Kidney (tissue), 14 donors: ENCODE measurements around the gene KCNC4. TPM values are rescaled to one million over a fixed set of nuclear protein-coding genes. Genes with fewer than 3 reads are reported as not detected.

Experiments
- DNase-seq, 5 donors: peaks; one replicate each; pipeline ENCODE4 v3.0.0-alpha.2; 2013 to 2020
- FAIRE-seq: peaks from 2 replicates; lab custom pipeline; 2012; peaks lifted over from hg19 to GRCh38; lab: Jason Lieb, UNC
- H3K27ac ChIP-seq, 2 donors: one replicate each; pipeline ENCODE4 v1.7.0; 2013; ENCODE audit warnings: low read depth in 2 of 2, low read length in 2 of 2, inconsistent platforms in 1 of 2
- H3K27me3 ChIP-seq: one replicate; pipeline ENCODE4 v1.7.1; 2013; ENCODE audit warnings: low read length, inconsistent platforms; ENCODE audit not compliant: control insufficient read depth, insufficient read depth
- H3K36me3 ChIP-seq, 3 donors: one replicate each; pipeline versions ENCODE4 v1.7.0 to v1.7.1; 2013; ENCODE audit warnings: low read length in 3 of 3, control low read depth in 1 of 3, inconsistent platforms in 1 of 3; ENCODE audit not compliant: insufficient read depth in 3 of 3, control insufficient read depth in 2 of 3
- H3K4me1 ChIP-seq, 3 donors: one replicate each; pipeline versions ENCODE4 v1.7.0 to v1.7.1; 2013; ENCODE audit warnings: low read length in 3 of 3, inconsistent platforms in 1 of 3, low read depth in 1 of 3; ENCODE audit not compliant: control insufficient read depth in 2 of 3, insufficient read depth in 2 of 3
- H3K4me3 ChIP-seq, 3 donors: one replicate each; pipeline versions ENCODE4 v1.7.0 to v1.8.1; 2013; ENCODE audit warnings: low read length in 3 of 3, control low read depth in 1 of 3, inconsistent platforms in 1 of 3
- H3K9ac ChIP-seq, 3 donors: one replicate each; pipeline versions ENCODE4 v1.7.0 to v1.7.1; 2013; ENCODE audit warnings: low read length in 3 of 3, control low read depth in 1 of 3, inconsistent platforms in 1 of 3
- H3K9me3 ChIP-seq, 3 donors: one replicate each; pipeline versions ENCODE4 v1.7.0 to v1.7.1; 2013; ENCODE audit warnings: low read length in 3 of 3, control low read depth in 1 of 3, inconsistent platforms in 1 of 3; ENCODE audit not compliant: control insufficient read depth in 2 of 3, insufficient read depth in 1 of 3
- CTCF ChIP-seq: IDR thresholded peaks from 3 replicates; pipeline ENCODE4 v1.5.1; 2012; ENCODE audit warnings: mild to moderate bottlenecking, moderate library complexity, borderline replicate concordance; ENCODE audit not compliant: insufficient read depth; ENCODE audit errors: extremely low read depth
- intact Hi-C: fragments of 100-400 bp; cut with DNase I; formaldehyde crosslinking; loops from one replicate; pipeline ENCODE4 v1.11.1; 2022
- polyA plus RNA-seq: library from polyadenylated mRNA; stranded (reverse); fragments of 350-450 nt; fragmentation: Illumina TruSeq; extraction: RNeasy Lipid Tissue Mini Kit (QIAGEN cat#74804); gene quantifications from one replicate; pipeline ENCODE4 v1.2.3, GENCODE V29; 2014; ENCODE audit warnings: low read depth, low replicate concordance; ENCODE audit not compliant: insufficient read depth
- total RNA-seq: library from RNA; stranded (reverse); fragmentation: NEBNext Ultra II Directional; extraction: Animal tissue kit (Norgen Biotek cat#: 25700); gene quantifications from one replicate; pipeline ENCODE4 v1.2.1, GENCODE V29; 2021
- donor health status: control.
- donor health status: control.
- donor health status: control.
- donor health status: control.
- donor health status: control.
- donor health status: DM: yes; HTN: yes; CAD: no.
- donor health status: Normal renal cell carcinoma (clear cell type).

Gene KCNC4
- total and polyA plus RNA-seq, 2 donors from 2014 or later = 12.9 to 52.9 TPM

- Histone ChIP-seq H3K27ac (no peak overlapping the region), H3K9ac (no peak overlapping the region), H3K4me1 (peaks cover 0 to 14% (median 0%) of the 10 kb centered on the region in 3 donors), H3K36me3 (no peaks in the 10 kb centered on the region), H3K4me3 (no peak overlapping the region), H3K27me3 (peaks cover 7% of the 10 kb centered on the region), H3K9me3 (no peaks in the 10 kb centered on the region)
- intact Hi-C loops = loop anchor here (5.0 kb wide), 1 partner anchor 106 kb away; no protein-coding TSS in a partner anchor
- TF ChIP-seq CTCF = no peak
- FAIRE-seq (no peak), DNase-seq (no peak)
Observed at GRCh38 chr1:110206261-110206920, 3.7 kb upstream of the KCNC4 start.

- peak; percentile 87 for TF ChIP-seq CTCF
- Histone ChIP-seq H3K9ac (no peak overlapping the region), H3K4me1 (peaks cover 0 to 17% (median 0%) of the 10 kb centered on the region in 3 donors), H3K4me3 (no peak overlapping the region), H3K9me3 (no peaks in the 10 kb centered on the region), H3K27me3 (peaks cover 11% of the 10 kb centered on the region), H3K27ac (no peak overlapping the region), H3K36me3 (no peaks in the 10 kb centered on the region)
- DNase-seq (peak in 4 of 5 donors; percentile 59 to 79 (median 74)), FAIRE-seq (no peak)
- intact Hi-C loops = loop anchor here (5.0 kb wide), 1 partner anchor 104 kb away; no protein-coding TSS in a partner anchor
Observed at GRCh38 chr1:110207831-110208230, 2.3 kb upstream of the KCNC4 start.

- no peak for TF ChIP-seq CTCF
- Histone ChIP-seq H3K36me3 (no peaks in the 10 kb centered on the region), H3K4me3 (peak overlapping the region in 1 of 3 donors; percentile 56), H3K4me1 (peaks cover 0 to 22% (median 0%) of the 10 kb centered on the region in 3 donors), H3K9ac (peak overlapping the region in 2 of 3 donors; percentile 66 to 73), H3K27ac (peak overlapping the region; percentile 93 to 95), H3K27me3 (peaks cover 11% of the 10 kb centered on the region), H3K9me3 (no peaks in the 10 kb centered on the region)
- DNase-seq = no peak
- FAIRE-seq = no peak
- intact Hi-C loops = loop anchor here (5.0 kb wide), 1 partner anchor 103 kb away; no protein-coding TSS in a partner anchor
Observed at GRCh38 chr1:110208916-110209645, 1.0 kb upstream of the KCNC4 start.
